PFSK-1 (cell line): Measurements from ENCODE around the gene MX2.

Experiments
- FOXP2 ChIP-seq: optimal IDR thresholded peaks from 2 replicates; pipeline ENCODE3; 2011; ENCODE audit warnings: borderline replicate concordance, control low read depth, inconsistent platforms; ENCODE audit not compliant: insufficient read depth; ENCODE audit errors: extremely low read length, extremely low read depth
- POLR2AphosphoS5 ChIP-seq: IDR thresholded peaks from 2 replicates; pipeline ENCODE4 v1.6.1; 2012; ENCODE audit warnings: low read depth, mild to moderate bottlenecking, control low read depth, low read length, moderate library complexity
- REST ChIP-seq, 2 experiments: IDR thresholded peaks; 2 replicates each; pipeline versions ENCODE4 v1.6.1 to v1.8.0; 2011 to 2012; ENCODE audit warnings: low read depth in 2 of 2, low read length in 2 of 2, control low read depth in 1 of 2, inconsistent platforms in 1 of 2, mild to moderate bottlenecking in 1 of 2, moderate library complexity in 1 of 2; ENCODE audit not compliant: insufficient read depth in 1 of 2
- SIN3A ChIP-seq: IDR thresholded peaks from 2 replicates; pipeline ENCODE4 v1.6.1; 2012; ENCODE audit warnings: mild to moderate bottlenecking, low read length, moderate library complexity, borderline replicate concordance; ENCODE audit not compliant: insufficient read depth
- TAF1 ChIP-seq: IDR thresholded peaks from 2 replicates; pipeline ENCODE4 v1.6.1; 2012; ENCODE audit warnings: low read length, control low read depth, borderline replicate concordance; ENCODE audit not compliant: insufficient read depth

DNA sequence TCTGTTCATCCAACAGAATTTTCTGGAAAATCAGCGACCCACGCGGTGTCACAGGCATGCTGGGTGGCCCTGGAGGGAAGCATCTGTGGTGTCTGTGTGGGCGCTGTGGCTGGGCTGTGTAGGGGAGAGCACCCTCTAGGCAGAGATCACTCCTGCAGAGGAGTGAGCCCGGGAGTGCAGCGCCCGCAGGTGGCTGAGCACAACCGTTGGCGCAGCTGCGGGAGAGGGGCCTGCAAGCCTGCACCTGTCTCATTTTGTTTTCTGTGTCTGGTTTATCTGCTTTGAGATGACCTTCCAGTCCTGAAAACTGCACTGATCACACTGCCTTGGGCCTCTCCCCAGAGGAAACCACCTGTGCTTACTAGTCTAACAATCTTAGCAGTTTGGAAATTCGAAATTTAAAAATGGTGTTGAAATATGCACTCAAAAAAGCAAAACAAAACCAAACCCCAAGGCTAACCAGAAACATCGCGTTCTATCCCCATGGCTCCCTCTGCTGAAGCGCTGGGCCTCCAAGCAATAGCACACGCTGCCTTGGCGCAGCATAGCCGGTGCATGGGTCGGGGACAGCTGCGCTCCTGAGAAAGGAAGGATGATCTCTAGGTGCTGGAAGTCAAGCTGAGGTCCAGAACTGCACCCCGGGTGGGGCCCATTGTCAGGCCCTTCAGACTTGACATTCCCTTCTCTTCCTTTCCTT is 40.5 kb upstream of the MX2 start:
- no peak for TF ChIP-seq POLR2AphosphoS5
- TF ChIP-seq TAF1, result no peak
- TF ChIP-seq FOXP2, result no peak
- no peak for TF ChIP-seq REST (IDR thresholded peaks at IDR 0.05; ENCODE audit: insufficient read depth in 1 of 2, low read depth in 2 of 2, low read length in 2 of 2)
- no peak for TF ChIP-seq SIN3A
